ENCODE data around the gene WDR18.

The WDR18 gene

DNA sequence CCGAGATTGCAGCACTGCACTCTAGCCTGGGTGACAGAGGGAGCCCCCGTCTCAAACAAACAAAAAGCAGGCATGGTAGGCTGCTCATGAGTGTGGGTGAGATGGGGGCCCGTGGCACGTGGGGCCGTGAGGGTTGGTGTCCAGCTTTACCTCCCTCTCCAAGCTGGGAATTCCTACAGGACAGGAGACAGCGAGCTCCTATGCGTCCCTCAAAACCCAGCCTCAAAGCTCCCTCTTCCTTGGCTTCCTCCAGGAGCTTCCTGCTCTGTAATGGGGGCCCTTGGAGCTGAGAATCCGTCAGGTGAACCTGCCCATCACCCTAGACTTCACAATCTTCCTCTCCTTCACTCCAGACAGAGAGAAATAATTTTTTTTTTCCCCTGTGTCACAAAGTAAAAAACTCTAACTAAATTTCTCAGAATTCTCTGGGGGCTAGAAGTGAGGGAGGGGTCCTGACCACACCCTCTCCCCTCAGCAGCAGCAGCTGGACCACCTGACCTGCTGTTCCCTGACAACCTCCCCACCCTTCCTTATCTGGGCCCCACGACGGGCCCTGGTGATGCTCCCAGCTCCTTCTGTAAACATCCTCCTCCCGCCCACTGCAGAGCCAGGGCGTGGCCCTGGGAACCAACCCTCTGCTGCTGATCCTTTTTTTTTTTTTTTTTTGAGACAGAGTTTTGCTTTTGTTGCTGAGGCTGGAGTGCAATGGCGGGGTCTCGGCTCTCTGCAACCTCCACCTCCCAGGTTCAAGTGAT is 22.1 kb upstream of the WDR18 start:
- intact Hi-C loops (cut with DNase I): no loop called here
- no peak for DNase-seq

DNA sequence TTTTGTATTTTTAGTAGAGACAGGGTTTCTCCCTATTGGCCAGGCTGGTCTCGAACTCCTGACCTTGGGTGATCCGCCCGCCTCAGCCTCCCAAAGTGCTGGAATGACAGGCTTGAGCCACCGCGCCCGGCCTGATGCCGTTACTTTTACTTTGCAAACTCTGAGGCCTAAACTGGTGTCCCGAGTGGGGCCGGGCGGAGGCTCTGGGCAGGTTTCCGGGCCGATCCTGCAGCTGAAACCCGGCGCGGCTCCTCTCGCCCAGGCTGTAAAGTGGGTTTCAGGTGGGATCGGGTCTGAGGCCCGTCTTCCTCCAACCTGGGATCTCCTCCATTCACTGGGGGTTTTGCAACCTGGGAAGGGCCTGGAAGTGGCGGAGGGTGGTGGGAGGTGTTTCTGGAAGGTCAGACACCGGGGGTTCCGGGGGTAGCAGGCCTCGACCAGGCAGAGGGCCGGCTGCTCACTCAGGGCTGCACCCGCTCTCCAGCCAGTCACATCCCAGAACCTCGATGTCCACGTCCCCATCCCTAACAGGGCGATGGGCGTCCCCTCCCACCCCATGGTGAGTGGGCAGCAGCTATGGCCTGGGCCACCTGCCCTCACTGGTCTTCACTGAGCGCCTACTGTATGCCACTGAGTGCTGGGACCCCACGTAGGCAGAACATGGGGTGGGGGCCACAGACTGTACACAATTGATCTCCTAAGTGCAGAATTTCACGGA is 21.3 kb upstream of the WDR18 start:
- intact Hi-C loops (cut with DNase I): no loop called here
- DNase-seq: no peak

DNA sequence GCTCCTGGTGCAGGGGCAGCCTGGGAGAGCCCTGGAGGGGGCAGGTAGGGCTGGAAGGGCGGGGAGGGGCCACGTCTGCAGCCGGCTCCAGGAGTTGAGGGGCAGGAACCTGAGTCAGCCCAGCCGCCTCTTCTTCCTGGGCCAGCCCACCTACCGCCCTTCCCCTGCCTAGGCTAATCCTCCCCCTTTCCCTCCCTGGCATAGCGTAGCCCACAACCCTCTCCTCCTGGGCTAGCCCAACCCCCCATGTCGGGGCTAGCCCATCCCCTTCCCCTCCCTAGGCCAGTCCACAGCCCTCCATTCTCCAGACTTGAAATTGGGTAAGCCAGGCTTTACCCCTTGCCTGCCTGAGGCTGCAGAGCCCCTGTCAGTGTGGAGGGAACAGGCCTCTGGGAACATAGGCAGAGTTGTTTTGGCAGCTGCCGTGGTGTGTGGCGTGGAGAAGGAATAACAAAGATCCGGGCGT is 20.6 kb upstream of the WDR18 start:
- DNase-seq: no peak
- intact Hi-C loops (cut with DNase I): no loop called here

DNA sequence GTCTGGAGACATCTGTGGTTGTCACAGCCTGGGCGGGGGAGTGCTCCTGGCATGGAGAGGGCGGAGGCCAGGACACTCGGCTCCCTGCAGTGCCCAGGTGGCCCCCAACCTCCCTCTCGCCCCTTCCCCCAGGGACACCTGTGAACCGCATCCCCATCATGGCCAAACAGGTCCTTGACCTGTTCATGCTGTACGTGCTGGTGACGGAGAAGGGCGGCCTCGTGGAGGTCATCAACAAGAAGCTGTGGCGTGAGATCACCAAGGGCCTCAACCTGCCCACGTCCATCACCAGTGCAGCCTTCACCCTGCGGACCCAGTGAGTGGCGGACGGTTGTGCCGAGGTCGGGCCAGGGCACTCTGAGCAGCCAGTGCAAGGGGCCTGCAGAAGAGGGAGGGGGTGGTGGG is 20.0 kb upstream of the WDR18 start:
- no peak for DNase-seq
- intact Hi-C loops (cut with DNase I): no loop called here

DNA sequence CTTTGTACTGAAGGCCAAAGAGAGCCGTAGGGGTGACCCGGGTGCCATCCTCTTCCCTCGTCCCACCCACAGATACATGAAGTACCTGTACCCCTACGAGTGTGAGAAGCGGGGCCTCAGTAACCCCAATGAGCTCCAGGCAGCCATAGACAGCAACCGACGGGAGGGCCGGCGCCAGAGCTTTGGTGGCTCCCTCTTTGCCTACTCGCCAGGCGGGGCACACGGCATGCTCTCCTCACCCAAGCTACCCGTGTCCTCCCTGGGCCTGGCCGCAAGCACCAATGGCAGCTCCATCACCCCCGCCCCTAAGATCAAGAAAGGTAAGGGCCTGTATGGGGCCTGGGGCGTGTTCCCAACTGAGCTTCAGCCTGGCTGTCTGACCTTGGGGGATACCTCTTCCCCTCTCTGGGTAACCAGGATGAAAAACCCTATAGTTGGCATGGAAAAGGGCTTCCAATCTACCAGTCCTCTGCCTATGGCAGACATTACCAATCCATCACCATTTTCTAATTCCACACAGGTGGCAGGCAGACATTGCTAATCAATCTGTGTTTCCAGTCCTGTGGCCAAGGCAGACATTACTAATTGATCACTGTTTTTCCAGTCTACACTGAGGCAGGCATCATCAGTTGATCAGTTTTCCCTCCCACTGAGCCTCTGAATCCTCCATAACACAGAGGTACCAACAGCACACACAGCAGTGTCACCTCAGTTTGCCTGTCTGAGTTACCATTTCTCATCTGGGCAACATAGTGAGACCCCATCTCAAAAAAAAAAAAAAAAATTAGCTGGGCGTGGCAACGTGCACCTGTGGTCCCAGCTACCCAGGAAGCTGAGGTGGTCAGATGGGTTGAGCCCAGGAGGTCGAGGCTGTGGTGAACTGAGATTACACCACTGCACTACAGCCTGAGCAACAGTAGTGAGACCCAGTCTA is 19.1 kb upstream of the WDR18 start:
- intact Hi-C loops (cut with DNase I): no loop called here
- DNase-seq: no peak

DNA sequence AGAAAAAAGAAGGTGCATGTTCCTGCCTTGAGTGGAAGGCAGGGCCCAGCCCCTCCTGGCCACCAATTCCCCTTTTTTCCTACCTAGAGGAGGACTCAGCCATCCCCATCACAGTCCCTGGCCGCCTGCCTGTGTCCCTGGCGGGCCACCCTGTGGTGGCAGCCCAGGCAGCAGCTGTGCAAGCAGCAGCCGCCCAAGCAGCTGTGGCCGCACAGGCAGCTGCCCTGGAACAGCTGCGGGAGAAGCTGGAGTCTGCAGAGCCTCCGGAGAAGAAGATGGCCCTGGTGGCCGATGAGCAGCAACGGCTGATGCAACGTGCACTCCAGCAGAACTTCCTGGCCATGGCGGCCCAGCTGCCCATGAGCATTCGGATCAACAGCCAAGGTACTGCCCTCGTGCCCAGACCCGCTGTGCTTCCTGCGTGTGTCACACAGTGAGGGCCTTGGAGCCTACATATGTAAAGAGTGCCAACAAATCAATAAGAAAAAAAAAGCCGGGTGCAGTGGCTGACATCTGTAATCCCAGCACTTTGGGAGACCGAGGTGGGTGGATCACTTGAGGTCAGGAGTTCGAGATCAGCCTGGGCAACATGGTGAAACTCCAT is 17.6 kb upstream of the WDR18 start:
- intact Hi-C loops (cut with DNase I): no loop called here
- DNase-seq: no peak

DNA sequence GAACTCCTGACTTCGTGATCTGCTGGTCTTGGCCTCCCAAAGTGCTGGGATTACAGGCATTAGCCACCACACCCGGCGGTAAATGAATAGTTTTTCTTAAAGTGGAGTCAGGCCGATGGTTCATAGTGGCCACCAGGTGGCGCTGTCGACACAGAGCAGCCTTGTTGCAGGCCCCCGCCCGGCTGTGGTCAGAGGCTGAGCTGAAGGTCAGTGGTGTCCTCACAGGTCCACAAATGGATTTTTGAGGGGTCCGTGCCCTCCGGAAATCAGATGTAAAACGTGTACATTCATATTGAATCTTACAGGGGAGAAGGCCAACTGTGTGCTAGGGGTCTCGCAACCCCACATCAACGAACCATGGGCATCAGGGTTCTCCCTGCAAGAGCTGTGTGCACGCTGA is 13.4 kb upstream of the WDR18 start:
- intact Hi-C loops (cut with DNase I): no loop called here
- DNase-seq: no peak

DNA sequence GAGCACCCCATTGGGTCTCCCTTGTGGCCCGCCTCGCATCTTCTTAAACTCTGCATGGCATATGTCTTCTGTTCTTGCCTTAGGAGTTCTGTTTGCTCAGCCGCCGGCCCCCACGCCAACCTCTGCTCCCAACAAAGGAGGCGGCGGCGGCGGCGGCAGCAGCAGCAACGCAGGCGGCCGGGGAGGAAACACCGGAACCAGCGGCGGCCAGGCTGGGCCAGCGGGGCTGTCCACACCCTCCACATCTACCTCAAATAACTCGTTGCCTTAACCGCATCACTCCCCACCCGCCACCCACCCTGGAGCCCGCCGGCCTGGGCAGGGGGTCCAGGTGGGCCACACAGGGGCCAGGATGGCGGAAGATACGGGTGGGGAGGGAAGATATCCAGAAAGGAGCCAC is 12.3 kb upstream of the WDR18 start:
- intact Hi-C loops (cut with DNase I): no loop called here
- DNase-seq: no peak

DNA sequence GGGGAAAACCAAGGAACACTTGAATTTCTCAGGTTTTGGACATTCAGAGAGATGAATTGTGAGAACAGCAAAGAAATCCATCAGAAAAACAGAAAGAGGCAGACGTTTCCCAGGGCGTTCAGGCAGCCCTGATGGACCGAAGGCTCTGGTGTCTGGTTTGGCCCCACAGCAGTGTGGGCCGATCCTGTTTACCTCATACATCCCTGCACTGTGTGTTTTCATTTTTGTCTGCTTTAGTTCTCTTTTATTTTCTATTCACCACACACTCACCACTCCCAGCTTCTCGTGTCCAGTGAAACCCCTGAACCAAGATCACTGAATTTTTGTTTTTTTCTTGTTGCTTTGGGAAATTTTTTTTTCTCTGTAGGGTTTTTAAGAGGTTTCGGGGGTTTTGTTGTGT is 11.9 kb upstream of the WDR18 start:
- DNase-seq: no peak
- intact Hi-C loops (cut with DNase I): no loop called here

DNA sequence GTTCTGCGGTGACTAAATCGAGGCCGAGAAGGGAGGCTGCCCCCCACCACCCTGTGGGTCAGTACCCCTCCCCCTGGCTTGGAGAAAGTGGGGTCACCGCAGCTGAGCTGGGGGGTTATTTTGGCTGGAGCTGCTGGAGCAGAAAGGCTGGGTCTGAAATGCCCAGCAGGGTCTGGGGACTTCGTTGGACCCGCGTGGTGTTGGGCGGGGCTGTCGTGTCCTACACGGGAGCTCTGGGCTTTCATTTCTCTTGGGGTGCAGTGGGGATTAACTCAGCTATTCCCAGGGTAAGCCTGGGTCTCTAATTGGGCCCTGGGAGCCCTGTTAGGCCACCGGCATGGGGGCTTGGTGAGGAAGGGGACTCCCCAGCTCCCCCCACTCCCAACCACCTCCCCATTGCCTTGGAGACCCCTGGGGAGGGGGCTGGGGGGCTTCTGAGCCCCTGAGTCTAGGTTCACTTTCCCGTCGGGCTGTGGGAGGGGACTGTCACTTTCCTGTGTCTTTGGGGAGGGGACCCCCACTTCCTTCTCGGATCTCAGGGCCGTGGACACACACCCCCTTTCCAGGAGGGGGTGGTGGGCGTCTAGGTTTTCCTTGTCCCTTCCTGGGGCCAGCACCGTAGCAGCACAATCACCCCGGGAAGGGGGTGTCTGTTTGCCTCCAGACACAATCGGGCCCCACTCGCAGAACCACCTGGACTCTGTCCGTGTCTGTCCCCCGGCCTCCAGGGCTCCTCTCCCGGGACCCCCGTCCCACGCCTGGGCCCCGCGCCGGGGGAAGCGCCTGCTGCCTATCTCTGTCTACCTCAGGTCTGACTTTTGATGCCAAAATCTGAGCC is 10.2 kb upstream of the WDR18 start:
- intact Hi-C loops (cut with DNase I): no loop called here
- DNase-seq: no peak

DNA sequence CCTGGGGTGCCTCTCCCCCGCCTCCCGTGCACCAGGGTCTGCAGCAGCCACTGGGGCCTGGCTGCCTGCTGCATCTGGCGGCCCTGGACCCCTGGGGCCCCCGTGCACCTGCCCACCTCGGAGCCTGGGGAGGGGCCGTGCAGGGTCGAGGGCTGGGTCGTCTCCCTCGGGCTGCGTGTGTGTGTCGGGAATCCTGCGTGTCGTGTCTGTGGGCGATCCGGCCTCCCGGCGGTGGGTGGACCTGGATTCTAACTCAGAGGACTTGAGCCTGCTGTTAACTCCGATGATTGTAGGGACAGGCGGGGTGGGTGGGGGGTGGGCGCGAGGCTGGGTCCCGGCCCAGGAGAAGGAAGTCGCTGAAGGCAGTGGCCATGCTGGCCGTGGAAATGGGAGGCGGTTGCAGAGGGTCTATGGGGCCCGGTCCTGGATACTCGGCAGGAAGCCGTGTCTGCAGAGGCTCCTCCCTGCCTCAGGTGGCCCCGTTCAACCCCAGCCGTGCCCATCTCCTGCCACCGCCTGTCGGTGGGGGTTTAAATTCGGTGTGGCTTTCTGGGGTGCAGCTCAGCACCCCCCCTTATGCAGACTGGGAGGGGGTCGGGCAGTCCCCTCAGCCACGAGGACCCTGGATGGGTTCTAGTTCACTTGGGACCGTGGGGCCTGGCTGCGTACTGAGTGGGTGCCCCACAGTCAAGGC is 9.4 kb upstream of the WDR18 start:
- intact Hi-C loops (cut with DNase I): no loop called here
- no peak for DNase-seq

DNA sequence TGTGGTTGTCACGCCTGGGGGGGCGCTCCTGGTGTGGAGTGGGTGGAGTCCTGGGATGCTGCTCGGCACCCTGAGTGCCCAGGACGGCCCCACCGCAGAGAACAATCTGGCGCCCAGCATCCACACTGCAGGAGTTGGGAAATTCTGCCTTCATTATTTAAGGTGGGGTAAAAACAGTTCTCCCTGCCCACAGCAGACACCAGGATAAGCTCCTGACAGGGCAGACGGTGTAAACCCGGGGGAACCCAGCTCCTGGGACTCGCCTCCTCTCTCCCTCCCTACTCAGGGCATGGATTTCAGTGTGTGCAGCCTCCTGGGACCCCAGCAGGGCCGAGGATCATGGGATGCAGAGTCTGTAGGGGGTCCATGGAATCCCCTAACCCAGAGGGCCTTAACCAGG is 7.7 kb upstream of the WDR18 start:
- DNase-seq: no peak
- intact Hi-C loops (cut with DNase I): no loop called here

DNA sequence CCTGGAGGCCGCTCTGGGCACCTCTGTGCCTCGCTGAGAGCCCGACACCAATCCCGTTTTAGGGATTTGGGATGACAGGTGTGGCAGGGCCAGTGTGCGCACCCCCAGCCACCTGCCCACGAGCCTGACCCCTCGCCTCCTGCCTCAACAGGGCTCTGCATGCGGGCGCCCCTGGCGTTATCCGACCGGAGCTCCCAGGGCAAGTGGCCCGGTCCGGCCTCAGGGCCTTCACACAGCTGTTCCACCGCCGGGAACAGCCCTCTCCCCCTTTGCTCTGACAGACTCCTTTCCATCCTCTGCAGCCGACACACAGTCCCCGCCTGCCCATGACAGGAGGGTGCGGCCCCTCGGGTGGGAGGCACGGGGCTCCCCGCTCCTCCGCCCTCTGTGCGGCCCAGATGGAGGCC is 7.1 kb upstream of the WDR18 start:
- intact Hi-C loops (cut with DNase I): no loop called here

DNA sequence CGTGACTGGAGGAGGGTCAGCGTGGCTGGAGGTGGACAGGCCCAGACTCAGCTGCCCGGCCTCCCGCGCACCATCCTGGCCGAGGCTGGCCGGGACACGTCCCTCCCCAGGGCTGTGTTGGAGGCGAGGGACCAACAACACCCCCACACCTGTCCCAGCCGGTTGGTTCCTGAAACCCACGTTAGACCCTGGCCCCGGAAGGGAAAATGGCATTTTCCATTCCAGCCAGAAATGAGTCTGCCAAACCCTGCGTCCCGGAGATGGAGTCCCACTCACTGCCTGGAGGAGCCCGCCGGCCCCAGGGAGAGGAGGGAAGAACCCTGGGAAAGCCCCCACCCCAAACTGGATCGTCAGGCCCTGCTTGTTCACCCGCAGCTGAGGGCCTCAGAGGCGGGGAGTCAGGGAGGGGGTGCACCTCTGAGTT is 4.8 kb upstream of the WDR18 start:
- intact Hi-C loops (cut with DNase I): loop anchor here (2.0 kb wide), 1 partner anchor 119 kb away; no protein-coding TSS in a partner anchor
- DNase-seq: no peak

More for the DNA sequence above, 7.1 kb upstream of the WDR18 start:
- DNase-seq: no peak

DNA sequence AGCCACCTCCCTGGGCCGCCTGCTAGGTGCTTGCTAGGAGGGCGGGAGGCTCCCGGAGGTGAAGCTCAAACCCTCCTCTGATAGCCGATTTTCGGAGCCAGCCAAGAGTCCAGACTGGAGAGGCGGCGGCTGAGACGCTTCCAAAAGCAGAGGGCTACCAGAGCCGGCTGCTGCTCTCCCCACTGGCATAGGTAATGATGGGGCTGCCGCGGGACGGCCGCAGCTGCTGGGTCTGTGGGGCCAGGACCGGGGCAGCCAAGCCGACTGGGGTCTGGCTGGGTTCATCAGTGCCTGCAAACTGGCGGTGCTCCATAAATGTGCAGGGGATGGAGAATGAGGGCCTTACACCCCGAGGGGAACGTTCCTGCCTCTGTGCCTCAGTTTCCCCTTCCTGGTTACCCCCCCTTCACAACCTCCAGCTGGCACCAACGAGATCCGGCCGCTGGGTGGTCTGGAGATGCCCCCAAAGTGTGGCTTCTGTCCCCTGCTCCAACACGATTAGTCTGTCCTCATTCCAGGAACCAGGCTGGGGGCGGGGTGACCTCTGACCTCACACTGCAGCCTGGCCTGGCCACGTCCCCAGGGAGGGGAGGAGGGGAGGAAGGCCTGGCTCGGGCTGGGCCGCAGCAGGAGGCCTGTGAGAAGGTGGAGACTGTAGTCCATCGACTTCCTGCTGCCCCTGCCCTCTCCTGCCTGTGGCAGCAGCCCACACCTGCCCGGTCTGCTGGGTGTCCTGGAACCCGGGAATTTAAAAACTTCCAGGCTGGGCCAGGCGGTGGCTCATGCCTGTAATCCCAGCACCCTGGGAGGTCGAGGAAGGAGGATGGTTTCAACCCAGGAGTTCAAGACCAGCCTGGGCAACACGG is 3.8 kb upstream of the WDR18 start:
- DNase-seq: no peak

DNA sequence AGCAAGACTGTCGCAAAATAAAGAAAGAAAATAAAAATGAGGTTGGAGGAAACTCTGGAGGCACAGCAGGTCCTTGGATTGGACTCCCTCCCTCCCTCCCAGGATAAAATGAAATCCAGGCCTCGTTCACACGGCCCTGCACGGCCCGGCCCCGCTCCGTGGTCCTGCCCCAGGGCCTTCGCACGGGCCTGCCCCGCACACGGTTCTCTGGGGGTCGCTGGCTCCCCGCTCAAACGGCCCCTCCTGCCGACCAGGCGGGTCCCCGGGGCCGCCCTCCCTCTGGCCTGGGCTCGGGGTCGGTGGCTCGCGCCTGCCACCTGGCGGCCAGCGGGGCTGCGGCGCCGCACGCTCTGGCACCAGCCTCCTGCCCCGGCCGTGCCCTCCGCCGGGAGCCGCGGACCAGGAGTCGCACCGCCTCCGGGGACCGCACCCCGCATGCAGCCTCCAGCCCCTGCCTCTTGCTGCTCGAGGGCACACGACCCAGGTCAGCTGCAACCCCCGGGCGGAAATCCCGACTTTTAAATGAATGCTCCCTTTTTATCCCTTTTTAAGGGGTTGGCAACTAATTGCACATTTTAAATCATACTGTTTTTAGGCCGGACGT is 1.5 kb upstream of the WDR18 start:
- intact Hi-C loops (cut with DNase I): loop anchor here (1.0 kb wide), 1 partner anchor 61 kb away; no protein-coding TSS in a partner anchor
- DNase-seq: peak; percentile 24 to 91 (median 79)

More for the DNA sequence above, 3.8 kb upstream of the WDR18 start:
- intact Hi-C loops (cut with DNase I): no loop called here
